Measurements from ENCODE around the gene MORC4. TPM values are rescaled to one million over a fixed set of nuclear protein-coding genes. Genes with fewer than 3 reads are reported as not detected.
"Not testable (repeated sequence)": the region's sequence is repeated elsewhere in the genome, so short reads cannot be mapped to it uniquely, and the experiment has no call there.

MORC4 gene
- 50.6 TPM for total RNA-seq (ENCODE audit: insufficient read depth, low replicate concordance)

DNA sequence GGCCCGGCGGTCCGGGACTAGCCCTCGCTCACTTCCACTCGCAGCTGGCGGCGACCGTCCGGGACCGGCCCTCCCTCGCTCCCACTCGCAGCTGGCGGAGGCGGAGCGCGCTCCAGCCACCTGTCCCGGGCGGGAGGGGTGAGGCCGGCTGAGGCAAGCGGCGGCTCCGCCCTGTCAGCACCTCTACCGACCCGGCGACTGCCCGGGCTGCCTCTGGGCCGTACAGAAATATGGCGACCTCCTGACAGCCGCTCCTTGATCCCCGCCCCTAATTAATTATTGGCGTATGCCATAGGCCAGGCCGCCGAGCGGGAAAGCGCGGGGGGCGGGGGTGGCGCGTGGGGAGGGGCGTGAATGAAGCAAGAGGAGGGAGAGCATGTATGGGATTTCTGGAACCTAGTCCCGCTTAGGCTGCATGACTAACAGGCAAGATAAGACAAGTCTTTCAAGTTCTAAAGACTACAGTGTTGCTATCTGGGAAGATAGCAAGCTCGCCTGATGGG, at the start of gene MORC4:
TSS of gene MORC4 (minus strand) at position 200 of the 503 bp plus-strand sequence. CDS start 243 bp downstream, outside the sequence.
- peak; percentile 91 for DNase-seq (ENCODE audit: low spot score)

DNA sequence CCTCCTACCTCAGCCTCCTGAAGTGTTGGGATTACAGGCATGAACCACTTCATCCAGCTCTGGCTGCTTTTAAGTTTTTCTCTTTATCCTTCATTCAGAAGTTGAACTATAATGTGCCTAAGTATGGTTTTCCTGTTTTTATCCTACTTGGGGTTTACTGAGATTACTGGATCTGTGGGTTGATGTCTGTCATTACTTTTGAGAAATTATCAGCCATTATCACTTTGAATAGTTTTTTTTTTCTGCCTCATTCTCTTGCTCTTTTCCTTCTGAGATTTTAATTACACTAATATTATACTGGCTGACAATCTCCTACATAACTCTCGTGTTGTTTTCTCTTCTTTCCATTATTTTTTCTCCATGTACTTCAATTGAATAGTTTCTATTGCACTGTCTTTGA, 47.6 kb upstream of the MORC4 start:
- DNase-seq (ENCODE audit: low spot score), result no peak

DNA sequence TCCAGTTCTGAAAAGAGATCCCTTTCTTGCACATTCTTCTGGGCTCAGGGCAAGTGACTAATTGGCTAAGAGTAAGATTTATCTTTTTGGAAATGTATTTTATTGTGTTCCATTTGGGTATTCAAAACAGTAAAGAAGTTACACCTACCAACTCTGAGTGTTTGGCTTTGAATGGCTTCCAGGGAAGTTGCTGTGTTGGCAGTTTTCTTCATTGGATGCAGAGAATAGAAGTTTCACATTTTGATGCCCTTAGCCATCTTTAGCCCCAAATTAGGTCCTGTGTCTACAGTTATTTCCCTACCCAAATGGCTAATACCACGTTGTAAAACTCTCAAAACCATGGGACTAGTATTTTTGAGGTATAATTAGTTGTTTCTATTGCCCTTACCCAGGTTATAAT, 29.7 kb upstream of the MORC4 start:
- no peak for DNase-seq (ENCODE audit: low spot score)

DNA sequence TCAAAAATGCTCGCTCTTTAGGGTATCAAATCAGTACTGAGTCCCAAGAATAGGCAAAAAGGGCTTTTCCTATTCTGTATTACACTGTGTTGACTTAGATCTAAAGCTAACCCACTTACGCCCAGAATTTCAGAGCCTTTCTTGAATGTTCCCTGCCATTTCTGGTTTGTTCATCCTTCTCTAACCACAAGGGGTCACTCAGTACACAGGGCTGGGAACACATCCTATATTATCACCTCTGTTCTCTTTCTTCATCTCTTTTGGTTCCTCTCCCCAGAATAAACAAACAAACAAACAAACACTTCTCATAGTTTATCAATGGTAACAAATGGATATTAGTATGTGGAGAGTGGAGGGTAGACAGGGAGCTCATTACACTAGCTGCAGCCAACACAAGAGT, 25.5 kb upstream of the MORC4 start:
- peak; percentile 34 for DNase-seq (ENCODE audit: low spot score)

GRCh38 chrX:107014936-107015335, 14.9 kb upstream of the MORC4 start:
- no peak for DNase-seq (ENCODE audit: low spot score)

GRCh38 chrX:107008034-107008433, 8.0 kb upstream of the MORC4 start:
- no peak for DNase-seq (ENCODE audit: low spot score)

DNA sequence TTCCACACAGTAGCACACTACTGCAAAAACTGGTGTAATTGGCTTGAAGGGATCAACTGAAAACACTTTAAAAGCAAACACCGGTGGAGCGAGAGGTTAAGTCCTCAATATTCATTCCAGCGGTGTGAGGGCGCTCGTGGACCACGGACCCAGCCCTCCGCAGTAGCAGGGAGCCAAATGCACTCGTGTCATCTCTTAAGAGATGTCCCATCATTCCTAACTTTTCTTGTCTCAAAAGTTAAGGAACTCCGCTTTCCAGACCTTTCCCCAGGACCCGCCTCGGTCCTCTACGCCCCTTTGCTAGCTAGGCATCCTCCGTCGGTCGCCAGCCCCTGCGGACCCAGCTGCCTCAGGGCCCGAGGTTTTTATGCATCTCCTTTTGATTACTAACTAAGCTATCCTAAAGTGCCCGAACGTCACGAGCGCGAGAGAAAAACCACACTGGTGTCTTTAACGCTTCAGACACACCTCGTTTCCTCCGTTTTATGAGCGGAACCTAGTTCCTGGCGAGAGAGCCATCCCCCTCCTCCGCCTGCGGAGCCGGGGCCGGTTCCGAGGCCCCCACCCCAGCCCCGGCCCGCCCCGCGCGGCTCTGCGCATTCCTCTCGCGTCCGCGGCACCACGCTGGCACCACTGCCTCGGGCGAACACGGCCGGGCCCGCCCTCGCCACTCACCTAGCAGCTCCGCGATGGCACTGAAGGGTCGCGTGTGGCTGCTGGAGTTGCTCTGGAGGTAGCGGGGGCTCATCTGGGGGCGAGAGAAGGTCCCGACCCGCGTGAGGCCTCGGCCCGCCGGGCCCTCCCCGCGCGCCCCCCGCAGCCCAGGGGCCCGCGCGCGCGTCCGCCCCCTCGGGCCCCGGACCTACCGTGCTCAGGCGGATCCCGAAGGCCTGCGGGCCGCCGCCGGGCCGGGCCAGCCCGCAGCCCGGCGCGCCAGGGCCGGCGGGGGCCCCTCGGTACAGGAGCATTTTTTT, 723 bp downstream of the MORC4 start:
- peak; percentile 70 for DNase-seq (ENCODE audit: low spot score)

DNA sequence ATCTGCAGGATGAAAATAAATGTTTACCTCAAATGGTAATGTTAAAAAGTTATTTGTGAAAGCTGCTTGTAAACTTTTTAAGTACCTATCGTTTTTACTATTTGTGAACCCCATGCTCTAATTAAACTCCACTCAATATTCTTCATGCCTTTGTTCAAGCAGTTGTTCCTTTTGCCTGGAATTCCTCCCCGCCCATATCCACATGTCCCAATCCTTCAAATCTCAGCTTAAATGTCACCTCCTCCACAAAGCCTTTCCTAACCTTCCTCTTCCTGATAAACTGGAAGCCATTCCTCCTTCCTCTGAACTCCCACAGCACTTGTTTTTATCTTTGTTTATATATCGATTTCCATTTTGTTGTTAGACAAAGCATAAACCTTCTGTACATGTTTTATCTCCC, 2.4 kb downstream of the MORC4 start:
- no peak for DNase-seq (ENCODE audit: low spot score)

DNA sequence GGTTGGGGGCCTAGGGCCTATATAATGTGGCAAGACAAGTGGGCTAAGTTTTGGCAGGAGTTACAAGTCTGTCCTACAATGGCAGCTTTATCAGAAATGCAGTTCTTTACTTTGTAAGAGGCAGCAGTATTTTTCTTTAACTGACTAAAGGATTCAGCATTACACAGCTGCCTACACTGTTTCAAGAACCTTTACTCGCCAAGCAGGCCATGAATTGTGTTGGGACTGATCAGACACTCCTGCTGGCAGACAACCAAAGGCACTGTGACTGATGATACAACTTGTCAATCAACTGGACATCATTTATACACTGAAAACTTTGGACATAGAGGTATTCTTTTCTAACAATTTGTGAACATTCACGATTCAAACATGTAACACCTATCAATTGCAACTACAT, 4.3 kb downstream of the MORC4 start:
- no peak for DNase-seq (ENCODE audit: low spot score)

DNA sequence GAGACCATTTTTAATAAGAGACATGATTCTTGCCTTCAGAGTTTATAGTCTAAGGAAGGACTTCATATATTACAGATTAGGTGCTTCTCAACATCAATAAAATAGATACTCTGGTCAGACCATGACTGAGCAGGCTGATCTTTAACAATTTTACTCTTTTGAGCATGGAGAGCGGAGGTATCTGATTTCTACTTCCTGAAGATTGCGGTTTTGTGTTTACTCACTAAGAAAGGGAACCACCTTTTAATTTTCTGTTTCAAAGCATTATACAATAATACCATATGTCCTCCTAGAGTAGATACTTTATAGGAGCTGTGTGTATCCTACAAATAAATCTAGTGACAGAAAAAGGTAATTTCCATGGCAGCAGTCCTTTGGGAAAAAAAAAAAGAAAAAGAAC, 12.5 kb downstream of the MORC4 start:
- no peak for DNase-seq (ENCODE audit: low spot score)

DNA sequence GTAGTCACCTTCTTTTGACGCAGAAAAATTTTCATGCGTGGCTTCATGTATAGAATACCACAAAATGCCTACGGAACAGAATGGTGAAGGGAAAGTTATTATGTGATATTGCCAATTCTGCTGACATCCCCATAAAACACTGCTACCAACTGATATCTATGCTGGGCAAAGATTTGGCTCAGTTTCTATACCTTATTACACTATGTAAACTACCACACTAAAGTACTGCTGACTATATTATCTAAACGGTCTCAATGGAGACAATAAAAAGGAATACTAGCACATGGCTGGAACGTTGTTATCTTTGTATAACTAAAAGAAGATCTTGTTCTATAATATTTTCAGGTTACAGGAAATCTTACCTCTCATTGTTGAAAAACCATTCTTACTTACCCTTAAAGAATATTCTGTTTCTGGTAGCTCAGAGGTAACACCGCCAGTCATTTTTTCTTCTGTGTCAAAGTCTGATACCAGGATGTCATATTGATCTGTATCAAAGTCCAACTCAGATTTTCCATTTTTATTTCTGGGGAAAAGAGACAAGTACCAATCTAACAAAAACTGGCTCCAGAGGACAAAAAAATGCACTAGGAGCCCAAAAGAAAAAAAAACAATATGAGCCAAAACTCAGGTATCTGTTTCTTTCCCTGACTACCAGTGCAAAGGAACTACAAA, 18.9 kb downstream of the MORC4 start:
- DNase-seq (ENCODE audit: low spot score), result no peak

DNA sequence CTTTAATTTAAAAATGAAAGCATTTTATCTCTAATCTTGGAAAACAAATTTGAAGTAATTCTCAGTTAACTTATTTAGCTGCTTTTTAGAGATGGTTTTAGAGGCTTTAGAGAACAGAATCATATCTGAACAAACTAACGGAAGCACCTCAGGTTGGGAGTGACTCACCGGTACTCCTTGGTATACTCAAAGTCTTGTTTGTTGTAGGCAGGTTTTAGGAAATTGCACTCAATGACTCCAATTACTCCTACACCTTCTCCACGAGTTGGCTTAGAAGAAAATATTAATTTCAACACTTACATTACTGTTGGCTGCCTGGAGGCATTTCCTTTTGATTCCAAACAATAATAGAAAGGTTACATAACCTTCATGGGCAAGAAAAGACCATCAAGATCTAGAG, 23.6 kb downstream of the MORC4 start:
- no peak for DNase-seq (ENCODE audit: low spot score)

DNA sequence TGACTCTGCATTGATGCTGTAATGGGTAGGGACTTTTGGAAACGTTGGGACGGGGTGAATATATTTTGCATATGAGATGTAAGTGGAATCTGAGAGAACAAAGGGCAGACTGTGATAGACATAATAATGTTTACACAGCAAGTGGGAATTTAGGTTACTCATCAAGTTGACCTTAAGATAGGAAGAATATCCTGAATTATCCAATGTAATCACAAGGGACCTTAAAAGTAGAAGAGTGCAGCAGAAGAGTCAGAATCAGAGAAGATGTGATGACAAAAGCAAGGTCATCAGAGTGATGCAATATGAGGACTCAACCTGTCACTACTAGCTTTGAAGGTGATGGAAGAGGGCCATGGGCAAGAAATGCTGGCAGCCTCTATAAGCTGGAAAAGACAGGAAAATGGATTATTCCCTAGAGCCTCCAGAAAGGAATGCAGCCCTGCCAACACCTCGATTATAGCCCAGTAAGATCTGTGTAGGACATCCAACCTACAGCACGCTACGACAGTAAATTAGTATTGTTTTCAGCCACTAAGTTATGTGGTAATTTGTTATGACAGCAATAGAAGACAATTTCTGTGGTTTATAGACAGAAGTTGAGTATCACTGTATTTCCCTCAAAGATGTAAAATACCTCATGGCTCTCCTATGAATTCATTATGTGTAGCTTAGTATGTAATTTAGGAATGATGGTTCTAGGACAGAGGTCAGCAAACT, 26.4 kb downstream of the MORC4 start:
- DNase-seq (ENCODE audit: low spot score), result no peak

- no peak for DNase-seq (ENCODE audit: low spot score)
Observed at GRCh38 chrX:106972896-106973295, 27.1 kb downstream of the MORC4 start.

GRCh38 chrX:106966547-106966946, 33.5 kb downstream of the MORC4 start:
- not testable (repeated sequence) for DNase-seq (ENCODE audit: low spot score)

GRCh38 chrX:106964290-106964689, 35.7 kb downstream of the MORC4 start:
- no peak for DNase-seq (ENCODE audit: low spot score)

GRCh38 chrX:106963111-106963510, 36.9 kb downstream of the MORC4 start:
- no peak for DNase-seq (ENCODE audit: low spot score)

GRCh38 chrX:106959901-106960300, 40.1 kb downstream of the MORC4 start:
- DNase-seq (ENCODE audit: low spot score), result peak; percentile 5

DNA sequence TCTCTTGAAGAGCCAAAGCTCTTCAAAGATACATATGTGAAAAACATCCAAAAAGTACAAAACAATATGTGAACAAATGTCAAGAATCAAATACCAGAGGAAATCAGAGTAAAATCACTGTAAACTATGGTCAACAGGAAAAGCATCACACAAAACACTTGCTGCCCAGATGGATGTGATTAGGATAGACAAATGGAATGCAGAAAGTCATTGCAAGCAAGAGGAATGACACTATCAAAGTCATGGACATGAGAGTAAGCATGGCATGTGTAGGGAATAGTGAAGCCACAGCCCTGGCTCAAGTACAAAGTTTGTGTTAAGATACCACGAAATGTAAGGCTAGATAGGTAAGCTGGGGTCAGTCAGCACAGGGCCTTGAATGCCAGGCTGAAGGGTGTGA, 42.2 kb downstream of the MORC4 start:
- DNase-seq (ENCODE audit: low spot score), result no peak

GRCh38 chrX:106955004-106955772, 44.8 kb downstream of the MORC4 start:
- no peak for DNase-seq (ENCODE audit: low spot score)

GRCh38 chrX:106954041-106954440, 46.0 kb downstream of the MORC4 start:
- no peak for DNase-seq (ENCODE audit: low spot score)
